ENCODE measurements around the gene ARMS2.

ARMS2 gene

DNA sequence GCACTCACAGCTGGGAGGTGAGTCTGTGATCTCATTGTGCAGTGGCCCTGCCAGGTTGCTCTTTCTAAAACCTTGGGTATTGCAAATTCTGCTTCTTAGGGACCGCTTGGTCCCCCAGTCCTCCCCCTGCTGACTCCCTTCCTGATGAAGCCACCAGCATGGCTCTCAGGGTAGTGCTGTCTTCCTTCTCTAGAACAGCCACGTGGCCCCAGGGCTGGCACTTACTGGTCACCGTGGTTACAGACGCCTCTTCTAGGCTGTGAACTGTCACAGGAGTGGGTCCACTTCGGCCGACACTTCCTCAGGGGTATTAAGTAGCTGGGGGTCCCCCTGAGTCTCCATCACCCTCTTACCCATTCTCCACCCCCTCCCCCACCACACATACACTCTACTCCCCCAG is 4.2 kb downstream of the ARMS2 start:
- Histone ChIP-seq H3K9me3 (ENCODE audit: insufficient read depth, low read length, severe bottlenecking) (no peaks in the 10 kb centered on the region), H3K79me2 (ENCODE audit: insufficient read depth, low read length) (no peaks in the 10 kb centered on the region), H3K27ac (ENCODE audit: low read length) (no peak overlapping the region), H3K4me1 (ENCODE audit: insufficient read depth, low read length) (no peaks in the 10 kb centered on the region), H3K36me3 (ENCODE audit: insufficient read depth, low read length) (no peaks in the 10 kb centered on the region), H3K27me3 (ENCODE audit: insufficient read depth, low read length, poor library complexity) (peaks cover 5% of the 10 kb centered on the region), H3K4me3 (ENCODE audit: low read depth in 1 of 2, low read length in 2 of 2) (no peak overlapping the region), H3K9ac (ENCODE audit: low read depth, low read length) (no peak overlapping the region), H2AFZ (ENCODE audit: low read depth, low read length) (no peak overlapping the region), H4K20me1 (ENCODE audit: insufficient read depth, low read length) (no peaks in the 10 kb centered on the region), H3K4me2 (ENCODE audit: insufficient read depth, low read length) (no peak overlapping the region)
- ATAC-seq (ENCODE audit: insufficient read depth, low read depth), result no peak
- no peak for TF ChIP-seq EZH2 (IDR thresholded peaks at IDR 0.05; ENCODE audit: borderline replicate concordance, low read depth, low read length, severe bottlenecking)
- TF ChIP-seq, protein P1, sequence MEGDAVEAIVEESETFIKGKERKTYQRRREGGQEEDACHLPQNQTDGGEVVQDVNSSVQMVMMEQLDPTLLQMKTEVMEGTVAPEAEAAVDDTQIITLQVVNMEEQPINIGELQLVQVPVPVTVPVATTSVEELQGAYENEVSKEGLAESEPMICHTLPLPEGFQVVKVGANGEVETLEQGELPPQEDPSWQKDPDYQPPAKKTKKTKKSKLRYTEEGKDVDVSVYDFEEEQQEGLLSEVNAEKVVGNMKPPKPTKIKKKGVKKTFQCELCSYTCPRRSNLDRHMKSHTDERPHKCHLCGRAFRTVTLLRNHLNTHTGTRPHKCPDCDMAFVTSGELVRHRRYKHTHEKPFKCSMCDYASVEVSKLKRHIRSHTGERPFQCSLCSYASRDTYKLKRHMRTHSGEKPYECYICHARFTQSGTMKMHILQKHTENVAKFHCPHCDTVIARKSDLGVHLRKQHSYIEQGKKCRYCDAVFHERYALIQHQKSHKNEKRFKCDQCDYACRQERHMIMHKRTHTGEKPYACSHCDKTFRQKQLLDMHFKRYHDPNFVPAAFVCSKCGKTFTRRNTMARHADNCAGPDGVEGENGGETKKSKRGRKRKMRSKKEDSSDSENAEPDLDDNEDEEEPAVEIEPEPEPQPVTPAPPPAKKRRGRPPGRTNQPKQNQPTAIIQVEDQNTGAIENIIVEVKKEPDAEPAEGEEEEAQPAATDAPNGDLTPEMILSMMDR (IDR thresholded peaks at IDR 0.05; ENCODE audit: borderline replicate concordance, extremely low read depth, low read length, poor library complexity, severe bottlenecking), result no peak
- DNase-seq, result no peak

GRCh38 chr10:122459561-122460273 is 5.3 kb downstream of the ARMS2 start:
- H3K36me3 ChIP-seq (ENCODE audit: insufficient read depth, low read length), result no peaks in the 10 kb centered on the region
- ATAC-seq (ENCODE audit: insufficient read depth, low read depth) (no peak), DNase-seq (no peak)
- H3K9me3 ChIP-seq (ENCODE audit: insufficient read depth, low read length, severe bottlenecking), result no peaks in the 10 kb centered on the region
- H4K20me1 ChIP-seq (ENCODE audit: insufficient read depth, low read length), result no peaks in the 10 kb centered on the region
- no peak overlapping the region for H3K4me2 ChIP-seq (ENCODE audit: insufficient read depth, low read length)
- TF ChIP-seq, protein P1 (IDR thresholded peaks at IDR 0.05; ENCODE audit: borderline replicate concordance, extremely low read depth, low read length, poor library complexity, severe bottlenecking), result no peak
- no peak for TF ChIP-seq EZH2 (IDR thresholded peaks at IDR 0.05; ENCODE audit: borderline replicate concordance, low read depth, low read length, severe bottlenecking)
- H3K79me2 ChIP-seq (ENCODE audit: insufficient read depth, low read length), result no peaks in the 10 kb centered on the region
- no peak overlapping the region for H3K4me3 ChIP-seq (ENCODE audit: low read depth in 1 of 2, low read length in 2 of 2)
- H3K4me1 ChIP-seq (ENCODE audit: insufficient read depth, low read length), result no peaks in the 10 kb centered on the region
- H2AFZ ChIP-seq (ENCODE audit: low read depth, low read length), result no peak overlapping the region
- H3K9ac ChIP-seq (ENCODE audit: low read depth, low read length), result no peak overlapping the region
- H3K27ac ChIP-seq (ENCODE audit: low read length), result no peak overlapping the region
- peaks cover 5% of the 10 kb centered on the region for H3K27me3 ChIP-seq (ENCODE audit: insufficient read depth, low read length, poor library complexity)

- Histone ChIP-seq H3K27me3 (ENCODE audit: insufficient read depth, low read length, poor library complexity) (peaks cover 5% of the 10 kb centered on the region), H3K36me3 (ENCODE audit: insufficient read depth, low read length) (no peaks in the 10 kb centered on the region), H3K9me3 (ENCODE audit: insufficient read depth, low read length, severe bottlenecking) (no peaks in the 10 kb centered on the region), H3K4me1 (ENCODE audit: insufficient read depth, low read length) (no peaks in the 10 kb centered on the region), H3K4me2 (ENCODE audit: insufficient read depth, low read length) (no peak overlapping the region), H4K20me1 (ENCODE audit: insufficient read depth, low read length) (no peaks in the 10 kb centered on the region), H3K79me2 (ENCODE audit: insufficient read depth, low read length) (no peaks in the 10 kb centered on the region), H3K4me3 (ENCODE audit: low read depth in 1 of 2, low read length in 2 of 2) (no peak overlapping the region), H3K27ac (ENCODE audit: low read length) (no peak overlapping the region), H2AFZ (ENCODE audit: low read depth, low read length) (no peak overlapping the region), H3K9ac (ENCODE audit: low read depth, low read length) (no peak overlapping the region)
- DNase-seq, result no peak
- ATAC-seq (ENCODE audit: insufficient read depth, low read depth), result no peak
- TF ChIP-seq, protein P1 (IDR thresholded peaks at IDR 0.05; ENCODE audit: borderline replicate concordance, extremely low read depth, low read length, poor library complexity, severe bottlenecking), result no peak
- TF ChIP-seq EZH2 (IDR thresholded peaks at IDR 0.05; ENCODE audit: borderline replicate concordance, low read depth, low read length, severe bottlenecking), result no peak
These were observed 6.4 kb downstream of the ARMS2 start for GRCh38 chr10:122460891-122461293.
